ENCODE data around the gene ASPHD2. TPM values are rescaled to one million over a fixed set of nuclear protein-coding genes. Genes with fewer than 3 reads are reported as not detected.
A peak's percentile ranks its signal among the peaks of the same experiment; 100 is the strongest.

The ASPHD2 gene
- total and polyA plus RNA-seq, 10 donors: 2.1 to 8.0 (median 5.1) TPM

DNA sequence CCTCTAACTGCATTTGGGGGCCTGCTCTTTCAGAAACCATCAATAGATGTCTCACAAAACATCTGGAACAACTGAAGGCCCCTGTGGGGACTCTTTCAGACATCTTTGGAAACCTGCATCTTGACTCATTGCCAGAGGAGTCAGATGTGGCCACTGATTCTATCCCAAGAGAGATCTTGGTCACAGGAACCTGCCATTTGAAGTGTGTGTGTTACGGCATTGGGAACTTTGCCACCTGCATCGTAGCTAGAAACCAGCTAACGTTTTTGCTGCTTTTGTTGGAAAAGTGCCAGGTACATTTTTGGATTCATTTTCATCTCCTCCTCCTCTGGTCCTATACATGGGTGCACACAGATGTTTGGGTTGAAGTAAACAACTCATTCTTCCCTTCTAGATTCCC is 58.9 kb downstream of the ASPHD2 start:
- WGBS, 5 donors: 46 to 63% (median 54%) methylated on average over 3 of the region's 3 CpGs
- DNase-seq: no peak

DNA sequence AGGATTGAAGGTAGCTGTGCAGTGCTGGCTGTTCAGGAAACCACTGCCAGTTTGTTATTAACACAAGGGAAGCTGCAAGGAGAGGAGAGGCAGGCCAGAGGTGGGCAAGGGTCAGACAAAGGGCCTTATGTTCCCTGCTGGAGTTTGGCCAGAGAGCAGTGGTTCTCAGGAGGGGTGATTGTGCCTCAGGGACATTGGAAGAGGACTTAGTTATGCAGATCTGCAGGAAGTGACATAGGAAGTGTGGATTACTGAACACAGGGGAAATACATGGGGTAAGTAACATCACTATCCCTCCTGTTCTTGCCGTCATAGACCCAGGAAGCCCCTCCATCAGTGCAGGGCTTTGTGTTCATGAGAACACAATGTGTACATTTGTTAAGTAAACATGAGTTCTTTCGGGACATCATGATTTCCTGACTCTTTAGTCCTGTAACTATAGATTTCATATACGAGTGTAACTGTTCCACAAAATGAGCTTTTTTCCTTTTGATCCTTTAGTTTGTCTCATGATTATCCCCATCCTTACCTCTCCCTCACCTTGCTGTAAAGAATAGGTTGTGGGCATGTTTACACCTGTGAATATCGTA is 60.5 kb downstream of the ASPHD2 start:
- peaks cover 2 to 91% (median 79%) of the 10 kb centered on the region in 6 donors for H3K36me3 ChIP-seq
- H3K27me3 ChIP-seq (replicated peaks in 1 of 7): no peaks in the 10 kb centered on the region
- 66 to 81% (median 75%) methylated on average over 4 of the region's 4 CpGs for WGBS, 5 donors
- H3K4me3 ChIP-seq: no peak overlapping the region
- DNase-seq: no peak
- TF ChIP-seq POLR2A (IDR thresholded peaks at IDR 0.05) (no peak), POLR2AphosphoS5 (IDR thresholded peaks at IDR 0.05) (no peak)
- TF ChIP-seq, protein P1, sequence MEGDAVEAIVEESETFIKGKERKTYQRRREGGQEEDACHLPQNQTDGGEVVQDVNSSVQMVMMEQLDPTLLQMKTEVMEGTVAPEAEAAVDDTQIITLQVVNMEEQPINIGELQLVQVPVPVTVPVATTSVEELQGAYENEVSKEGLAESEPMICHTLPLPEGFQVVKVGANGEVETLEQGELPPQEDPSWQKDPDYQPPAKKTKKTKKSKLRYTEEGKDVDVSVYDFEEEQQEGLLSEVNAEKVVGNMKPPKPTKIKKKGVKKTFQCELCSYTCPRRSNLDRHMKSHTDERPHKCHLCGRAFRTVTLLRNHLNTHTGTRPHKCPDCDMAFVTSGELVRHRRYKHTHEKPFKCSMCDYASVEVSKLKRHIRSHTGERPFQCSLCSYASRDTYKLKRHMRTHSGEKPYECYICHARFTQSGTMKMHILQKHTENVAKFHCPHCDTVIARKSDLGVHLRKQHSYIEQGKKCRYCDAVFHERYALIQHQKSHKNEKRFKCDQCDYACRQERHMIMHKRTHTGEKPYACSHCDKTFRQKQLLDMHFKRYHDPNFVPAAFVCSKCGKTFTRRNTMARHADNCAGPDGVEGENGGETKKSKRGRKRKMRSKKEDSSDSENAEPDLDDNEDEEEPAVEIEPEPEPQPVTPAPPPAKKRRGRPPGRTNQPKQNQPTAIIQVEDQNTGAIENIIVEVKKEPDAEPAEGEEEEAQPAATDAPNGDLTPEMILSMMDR (IDR thresholded peaks at IDR 0.05 in 8 of 11, conservative IDR thresholded peaks at IDR 0.05 in 3 of 11): no peak
- H3K9me3 ChIP-seq: no peaks in the 10 kb centered on the region
- H3K27ac ChIP-seq: no peak overlapping the region
- intact Hi-C loops (cut with DNase I; ENCODE audit: low total_unique reads): loop anchor here (10.0 kb wide), 1 partner anchor 175 kb away; no protein-coding TSS in a partner anchor
- H3K4me1 ChIP-seq: peaks cover 8 to 32% (median 20%) of the 10 kb centered on the region in 6 donors

More for the DNA sequence above, 58.9 kb downstream of the ASPHD2 start:
- TF ChIP-seq POLR2A (IDR thresholded peaks at IDR 0.05) (no peak), POLR2AphosphoS5 (IDR thresholded peaks at IDR 0.05) (no peak)
- TF ChIP-seq, protein P1 (IDR thresholded peaks at IDR 0.05 in 8 of 11, conservative IDR thresholded peaks at IDR 0.05 in 3 of 11): no peak
- Histone ChIP-seq H3K27ac (no peak overlapping the region), H3K4me1 (peaks cover 13 to 33% (median 30%) of the 10 kb centered on the region in 6 donors), H3K36me3 (peaks cover 2 to 75% (median 64%) of the 10 kb centered on the region in 6 donors), H3K9me3 (no peaks in the 10 kb centered on the region), H3K4me3 (no peak overlapping the region), H3K27me3 (replicated peaks in 1 of 7) (no peaks in the 10 kb centered on the region)
- intact Hi-C loops (cut with DNase I; ENCODE audit: low total_unique reads): loop anchor here (10.0 kb wide), 1 partner anchor 177 kb away; no protein-coding TSS in a partner anchor

DNA sequence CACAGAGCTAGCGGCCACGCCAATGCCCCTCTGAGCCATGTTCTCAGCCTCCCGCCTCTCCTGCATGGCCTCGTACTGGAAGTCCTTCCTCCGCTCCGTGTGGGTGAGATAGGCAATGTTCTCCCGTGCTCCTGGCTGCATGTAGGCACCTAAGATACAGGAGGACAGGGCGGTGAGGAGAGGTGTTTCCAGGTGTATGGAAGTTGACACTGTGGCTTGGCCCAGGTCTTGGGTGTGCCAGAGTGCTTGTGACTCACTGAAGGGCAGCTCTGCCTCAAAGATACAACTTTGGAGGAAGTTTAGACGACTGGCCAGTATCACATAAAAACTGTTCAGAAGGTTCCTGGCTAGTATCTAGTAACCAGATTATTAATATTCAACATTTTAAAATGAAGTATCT is 63.2 kb downstream of the ASPHD2 start:
- peaks cover 6 to 100% (median 98%) of the 10 kb centered on the region in 6 donors for H3K36me3 ChIP-seq
- H3K9me3 ChIP-seq: no peaks in the 10 kb centered on the region
- no peak overlapping the region for H3K27ac ChIP-seq
- TF ChIP-seq POLR2AphosphoS5 (IDR thresholded peaks at IDR 0.05): peak in 2 of 3 donors; percentile 1 to 7
- TF ChIP-seq, protein P1 (IDR thresholded peaks at IDR 0.05 in 8 of 11, conservative IDR thresholded peaks at IDR 0.05 in 3 of 11): no peak
- H3K4me3 ChIP-seq: no peak overlapping the region
- no peaks in the 10 kb centered on the region for H3K27me3 ChIP-seq (replicated peaks in 1 of 7)
- DNase-seq: no peak
- 91 to 97% (median 94%) methylated on average over 9 of the region's 9 CpGs for WGBS, 5 donors
- intact Hi-C loops (cut with DNase I; ENCODE audit: low total_unique reads): no loop called here
- peaks cover 0 to 10% (median 0%) of the 10 kb centered on the region in 6 donors for H3K4me1 ChIP-seq

DNA sequence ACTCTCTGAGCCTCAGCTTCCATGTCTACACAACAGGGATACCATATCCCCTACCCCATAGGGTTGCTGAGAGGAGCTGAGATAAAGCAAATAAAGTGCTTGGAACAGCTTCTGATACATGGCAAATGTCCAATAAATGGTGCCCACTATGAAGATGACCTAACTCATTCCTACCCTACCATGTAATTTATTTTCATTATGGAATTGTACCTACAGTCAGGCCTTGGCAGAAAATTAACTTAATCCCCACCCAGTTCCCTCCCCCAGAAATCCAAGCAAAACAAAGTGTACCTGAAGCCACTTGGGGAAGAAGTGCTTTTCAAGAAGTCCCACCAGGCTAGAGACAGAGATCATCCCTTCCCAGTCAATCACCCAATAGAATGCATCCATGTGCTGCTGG is 65.4 kb downstream of the ASPHD2 start:
- no peak for DNase-seq
- H3K4me1 ChIP-seq: peaks cover 0 to 10% (median 0%) of the 10 kb centered on the region in 6 donors
- H3K36me3 ChIP-seq: peaks cover 6 to 100% (median 98%) of the 10 kb centered on the region in 6 donors
- no peaks in the 10 kb centered on the region for H3K27me3 ChIP-seq (replicated peaks in 1 of 7)
- no peak overlapping the region for H3K4me3 ChIP-seq
- H3K27ac ChIP-seq: no peak overlapping the region
- H3K9me3 ChIP-seq: no peaks in the 10 kb centered on the region
- intact Hi-C loops (cut with DNase I; ENCODE audit: low total_unique reads): no loop called here
- TF ChIP-seq, protein P1 (IDR thresholded peaks at IDR 0.05 in 8 of 11, conservative IDR thresholded peaks at IDR 0.05 in 3 of 11): no peak
- no peak for TF ChIP-seq POLR2A (IDR thresholded peaks at IDR 0.05)
- TF ChIP-seq POLR2AphosphoS5 (IDR thresholded peaks at IDR 0.05): no peak
